HepG2 (cell line): ENCODE results near the gene AREL1. TPM values are rescaled to one million over a fixed set of nuclear protein-coding genes. Genes with fewer than 3 reads are reported as not detected.

Source experiments
- AGO1 ChIP-seq: fragments of 200-400 bp; formaldehyde crosslinking; IDR thresholded peaks from 2 replicates; pipeline ENCODE4 v1.6.1; 2017; ENCODE audit warnings: mild to moderate bottlenecking, low read depth, low read length, moderate library complexity; ENCODE audit not compliant: poor library complexity, severe bottlenecking
- CCDC6 ChIP-seq: sonication (generic); formaldehyde crosslinking; IDR thresholded peaks from 2 replicates; pipeline ENCODE4 v1.8.1; 2022; ENCODE audit warnings: mild to moderate bottlenecking, missing genetic modification reagents, moderate library complexity
- GABPB1 ChIP-seq: IDR thresholded peaks from 2 replicates; pipeline ENCODE4 v1.6.1; 2016; ENCODE audit warnings: mild to moderate bottlenecking, missing genetic modification reagents, moderate library complexity, missing compliant biosample characterization
- HDAC1 ChIP-seq: sonication (generic); formaldehyde crosslinking; IDR thresholded peaks from 2 replicates; pipeline ENCODE4 v1.5.1; 2020; ENCODE audit warnings: mild to moderate bottlenecking, missing genetic modification reagents
- MTF2 ChIP-seq: sonication (generic); formaldehyde crosslinking; IDR thresholded peaks from 2 replicates; pipeline ENCODE4 v1.5.0; 2020; ENCODE audit warnings: missing genetic modification reagents, borderline replicate concordance
- POGZ ChIP-seq: sonication (generic); formaldehyde crosslinking; IDR thresholded peaks from 2 replicates; pipeline ENCODE4 v1.4.0; 2020; ENCODE audit warnings: mild to moderate bottlenecking, missing genetic modification reagents
- SALL1 ChIP-seq: sonication (generic); formaldehyde crosslinking; IDR thresholded peaks from 2 replicates; pipeline ENCODE4 v1.8.0; 2022; ENCODE audit warnings: mild to moderate bottlenecking, missing genetic modification reagents
- SATB2 ChIP-seq: sonication (generic); formaldehyde crosslinking; IDR thresholded peaks from 2 replicates; pipeline ENCODE4 v1.5.0; 2020; ENCODE audit warnings: missing genetic modification reagents
- TGIF2 ChIP-seq: IDR thresholded peaks from 2 replicates; pipeline ENCODE4 v1.6.1; 2016; ENCODE audit warnings: control low read depth, missing compliant biosample characterization
- YEATS4 ChIP-seq: sonication (generic); formaldehyde crosslinking; IDR thresholded peaks from 2 replicates; pipeline ENCODE4 v1.4.0; 2020; ENCODE audit warnings: missing genetic modification reagents, borderline replicate concordance
- ZMYM4 ChIP-seq: sonication (generic); formaldehyde crosslinking; IDR thresholded peaks from 2 replicates; pipeline ENCODE4 v1.8.1; 2023; ENCODE audit warnings: mild to moderate bottlenecking, missing genetic modification reagents
- ZNF543 ChIP-seq: sonication (generic); formaldehyde crosslinking; IDR thresholded peaks from 2 replicates; pipeline ENCODE4 v1.4.0; 2020; ENCODE audit warnings: mild to moderate bottlenecking, missing genetic modification reagents
- polyA plus RNA-seq, 8 experiments: library from polyadenylated mRNA; depleted of rRNA in 3 of 8; stranded (reverse) in 7 of 8; unstranded in 1 of 8; fragments of >200 nt; fragmentation: Illumina TruSeq in 4 of 8; extraction: Trizol in 4 of 8; gene quantifications; 2 replicates each; pipeline versions ENCODE4 v1.2.1 to v1.2.3, GENCODE V29; 2011 to 2016; ENCODE audit warnings: low read depth in 4 of 8, missing spikeins in 1 of 8, mixed read lengths in 1 of 8; ENCODE audit not compliant: insufficient read depth in 1 of 8
- total RNA-seq, 5 experiments: library from RNA; depleted of rRNA; stranded (reverse); fragments of >200 nt; fragmentation: Illumina TruSeq; extraction: Trizol; gene quantifications; 2 replicates each; pipeline ENCODE4 v1.2.3, GENCODE V29; 2016; ENCODE audit warnings: low read depth in 1 of 5
- TF ChIP-seq, protein P1 (sequence below): sonication (generic); formaldehyde crosslinking; IDR thresholded peaks from 2 replicates; pipeline ENCODE4 v1.5.1; 2020; ENCODE audit warnings: mild to moderate bottlenecking, missing genetic modification reagents, borderline replicate concordance
- TF ChIP-seq, protein P2 (sequence below): sonication (generic); formaldehyde crosslinking; IDR thresholded peaks from 2 replicates; pipeline ENCODE4 v1.5.0; 2020; ENCODE audit warnings: missing genetic modification reagents
- TF ChIP-seq, protein P3 (sequence below): sonication (generic); formaldehyde crosslinking; IDR thresholded peaks from 2 replicates; pipeline ENCODE4 v1.8.1; 2023; ENCODE audit warnings: mild to moderate bottlenecking, moderate library complexity, missing genetic modification reagents
- TF ChIP-seq, protein P4 (sequence below): sonication (generic); formaldehyde crosslinking; IDR thresholded peaks from 2 replicates; pipeline ENCODE4 v1.4.0; 2020; ENCODE audit warnings: missing genetic modification reagents
- TF ChIP-seq, protein P5 (sequence below): IDR thresholded peaks from 2 replicates; pipeline ENCODE4 v1.6.1; 2016; ENCODE audit warnings: control low read depth

AREL1 gene
- total and polyA plus RNA-seq, 2 of the 13 experiments (the other 11 are each of a cell fraction or from before 2014, with no cell fraction given): 21.3 to 25.4 TPM

DNA sequence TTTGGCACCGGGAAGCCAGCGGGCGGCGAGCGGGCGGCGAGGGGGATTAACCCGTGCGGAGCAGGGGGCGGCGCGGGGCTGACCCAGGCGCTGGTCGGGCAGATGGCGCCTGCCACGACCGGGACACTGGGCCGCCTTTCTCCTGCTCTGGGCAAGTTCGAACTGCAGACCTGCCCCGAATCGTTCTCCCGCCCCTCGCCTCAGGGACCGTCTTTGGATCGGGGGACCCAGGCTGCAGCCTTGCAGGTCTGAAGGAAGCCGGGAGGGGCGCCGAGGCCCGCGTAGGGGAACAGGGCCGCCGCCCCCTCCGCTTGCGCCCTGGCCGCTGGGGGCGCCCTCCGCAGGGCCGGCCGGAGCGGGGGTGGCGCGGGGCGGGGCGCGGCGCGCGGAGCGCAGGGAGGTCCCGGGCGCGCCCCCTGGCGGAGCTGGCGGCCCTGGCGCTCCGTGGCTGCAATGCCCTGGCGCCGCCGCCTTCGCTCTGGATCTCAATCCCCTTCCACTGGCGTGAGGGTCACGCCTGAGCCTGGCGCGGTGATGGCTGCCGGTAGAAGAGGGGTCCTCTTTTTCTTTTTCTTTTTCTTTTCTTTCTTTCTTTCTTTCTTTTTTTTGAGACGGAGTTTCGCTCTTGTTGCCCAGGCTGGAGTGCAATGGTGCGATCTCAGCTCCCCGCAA, 100.4 kb downstream of the AREL1 start (continued):
- TF ChIP-seq, protein P1, sequence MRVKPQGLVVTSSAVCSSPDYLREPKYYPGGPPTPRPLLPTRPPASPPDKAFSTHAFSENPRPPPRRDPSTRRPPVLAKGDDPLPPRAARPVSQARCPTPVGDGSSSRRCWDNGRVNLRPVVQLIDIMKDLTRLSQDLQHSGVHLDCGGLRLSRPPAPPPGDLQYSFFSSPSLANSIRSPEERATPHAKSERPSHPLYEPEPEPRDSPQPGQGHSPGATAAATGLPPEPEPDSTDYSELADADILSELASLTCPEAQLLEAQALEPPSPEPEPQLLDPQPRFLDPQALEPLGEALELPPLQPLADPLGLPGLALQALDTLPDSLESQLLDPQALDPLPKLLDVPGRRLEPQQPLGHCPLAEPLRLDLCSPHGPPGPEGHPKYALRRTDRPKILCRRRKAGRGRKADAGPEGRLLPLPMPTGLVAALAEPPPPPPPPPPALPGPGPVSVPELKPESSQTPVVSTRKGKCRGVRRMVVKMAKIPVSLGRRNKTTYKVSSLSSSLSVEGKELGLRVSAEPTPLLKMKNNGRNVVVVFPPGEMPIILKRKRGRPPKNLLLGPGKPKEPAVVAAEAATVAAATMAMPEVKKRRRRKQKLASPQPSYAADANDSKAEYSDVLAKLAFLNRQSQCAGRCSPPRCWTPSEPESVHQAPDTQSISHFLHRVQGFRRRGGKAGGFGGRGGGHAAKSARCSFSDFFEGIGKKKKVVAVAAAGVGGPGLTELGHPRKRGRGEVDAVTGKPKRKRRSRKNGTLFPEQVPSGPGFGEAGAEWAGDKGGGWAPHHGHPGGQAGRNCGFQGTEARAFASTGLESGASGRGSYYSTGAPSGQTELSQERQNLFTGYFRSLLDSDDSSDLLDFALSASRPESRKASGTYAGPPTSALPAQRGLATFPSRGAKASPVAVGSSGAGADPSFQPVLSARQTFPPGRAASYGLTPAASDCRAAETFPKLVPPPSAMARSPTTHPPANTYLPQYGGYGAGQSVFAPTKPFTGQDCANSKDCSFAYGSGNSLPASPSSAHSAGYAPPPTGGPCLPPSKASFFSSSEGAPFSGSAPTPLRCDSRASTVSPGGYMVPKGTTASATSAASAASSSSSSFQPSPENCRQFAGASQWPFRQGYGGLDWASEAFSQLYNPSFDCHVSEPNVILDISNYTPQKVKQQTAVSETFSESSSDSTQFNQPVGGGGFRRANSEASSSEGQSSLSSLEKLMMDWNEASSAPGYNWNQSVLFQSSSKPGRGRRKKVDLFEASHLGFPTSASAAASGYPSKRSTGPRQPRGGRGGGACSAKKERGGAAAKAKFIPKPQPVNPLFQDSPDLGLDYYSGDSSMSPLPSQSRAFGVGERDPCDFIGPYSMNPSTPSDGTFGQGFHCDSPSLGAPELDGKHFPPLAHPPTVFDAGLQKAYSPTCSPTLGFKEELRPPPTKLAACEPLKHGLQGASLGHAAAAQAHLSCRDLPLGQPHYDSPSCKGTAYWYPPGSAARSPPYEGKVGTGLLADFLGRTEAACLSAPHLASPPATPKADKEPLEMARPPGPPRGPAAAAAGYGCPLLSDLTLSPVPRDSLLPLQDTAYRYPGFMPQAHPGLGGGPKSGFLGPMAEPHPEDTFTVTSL (CRISPR knock-in tag): no peak
- TF ChIP-seq AGO1 (no peak), TGIF2 (0 out of 2 replicates have a peak, but pooled peaks have one; percentile 35), ZNF543 (CRISPR knock-in tag) (no peak; the same call in 1 of the 2 replicates), GABPB1 (CRISPR knock-in tag) (0 out of 2 replicates have a peak, but pooled peaks have one; percentile 17), MTF2 (CRISPR knock-in tag) (0 out of 2 replicates have a peak, but pooled peaks have one; percentile 14), YEATS4 (CRISPR knock-in tag) (0 out of 2 replicates have a peak, but pooled peaks have one; percentile 17), CCDC6 (CRISPR knock-in tag) (no peak), SALL1 (CRISPR knock-in tag) (peak; percentile 53), SATB2 (CRISPR knock-in tag) (0 out of 2 replicates have a peak, but pooled peaks have one; percentile 4), HDAC1 (CRISPR knock-in tag) (0 out of 2 replicates have a peak, but pooled peaks have one; percentile 3), ZMYM4 (CRISPR knock-in tag) (peak; percentile 34; the same call in 1 of the 2 replicates), POGZ (CRISPR knock-in tag) (0 out of 2 replicates have a peak, but pooled peaks have one; percentile 24)
- TF ChIP-seq, protein P2, sequence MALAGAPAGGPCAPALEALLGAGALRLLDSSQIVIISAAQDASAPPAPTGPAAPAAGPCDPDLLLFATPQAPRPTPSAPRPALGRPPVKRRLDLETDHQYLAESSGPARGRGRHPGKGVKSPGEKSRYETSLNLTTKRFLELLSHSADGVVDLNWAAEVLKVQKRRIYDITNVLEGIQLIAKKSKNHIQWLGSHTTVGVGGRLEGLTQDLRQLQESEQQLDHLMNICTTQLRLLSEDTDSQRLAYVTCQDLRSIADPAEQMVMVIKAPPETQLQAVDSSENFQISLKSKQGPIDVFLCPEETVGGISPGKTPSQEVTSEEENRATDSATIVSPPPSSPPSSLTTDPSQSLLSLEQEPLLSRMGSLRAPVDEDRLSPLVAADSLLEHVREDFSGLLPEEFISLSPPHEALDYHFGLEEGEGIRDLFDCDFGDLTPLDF (CRISPR knock-in tag): 0 out of 2 replicates have a peak, but pooled peaks have one; percentile 30
- TF ChIP-seq, protein P3, sequence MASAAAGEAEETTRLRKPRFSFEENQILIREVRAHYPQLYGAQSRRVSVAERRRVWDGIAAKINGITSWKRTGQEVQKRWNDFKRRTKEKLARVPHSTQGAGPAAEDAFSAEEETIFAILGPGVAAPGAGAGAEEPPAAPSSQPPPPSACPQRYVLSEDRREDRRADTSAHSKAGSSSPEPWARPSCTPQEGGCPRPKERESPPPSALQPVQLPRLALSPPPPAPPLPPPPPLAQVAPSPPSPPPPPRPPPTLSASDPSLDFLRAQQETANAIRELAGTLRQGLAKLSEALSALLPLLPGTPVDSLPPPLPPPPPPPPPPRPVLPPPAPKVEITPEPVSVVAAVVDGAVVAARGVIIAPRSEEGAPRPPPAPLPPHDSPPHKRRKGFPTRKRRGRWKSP (CRISPR knock-in tag): 0 out of 2 replicates have a peak, but pooled peaks have one; percentile 16
- TF ChIP-seq, protein P4, sequence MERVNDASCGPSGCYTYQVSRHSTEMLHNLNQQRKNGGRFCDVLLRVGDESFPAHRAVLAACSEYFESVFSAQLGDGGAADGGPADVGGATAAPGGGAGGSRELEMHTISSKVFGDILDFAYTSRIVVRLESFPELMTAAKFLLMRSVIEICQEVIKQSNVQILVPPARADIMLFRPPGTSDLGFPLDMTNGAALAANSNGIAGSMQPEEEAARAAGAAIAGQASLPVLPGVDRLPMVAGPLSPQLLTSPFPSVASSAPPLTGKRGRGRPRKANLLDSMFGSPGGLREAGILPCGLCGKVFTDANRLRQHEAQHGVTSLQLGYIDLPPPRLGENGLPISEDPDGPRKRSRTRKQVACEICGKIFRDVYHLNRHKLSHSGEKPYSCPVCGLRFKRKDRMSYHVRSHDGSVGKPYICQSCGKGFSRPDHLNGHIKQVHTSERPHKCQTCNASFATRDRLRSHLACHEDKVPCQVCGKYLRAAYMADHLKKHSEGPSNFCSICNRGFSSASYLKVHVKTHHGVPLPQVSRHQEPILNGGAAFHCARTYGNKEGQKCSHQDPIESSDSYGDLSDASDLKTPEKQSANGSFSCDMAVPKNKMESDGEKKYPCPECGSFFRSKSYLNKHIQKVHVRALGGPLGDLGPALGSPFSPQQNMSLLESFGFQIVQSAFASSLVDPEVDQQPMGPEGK (CRISPR knock-in tag): peak; percentile 89
- TF ChIP-seq, protein P5, sequence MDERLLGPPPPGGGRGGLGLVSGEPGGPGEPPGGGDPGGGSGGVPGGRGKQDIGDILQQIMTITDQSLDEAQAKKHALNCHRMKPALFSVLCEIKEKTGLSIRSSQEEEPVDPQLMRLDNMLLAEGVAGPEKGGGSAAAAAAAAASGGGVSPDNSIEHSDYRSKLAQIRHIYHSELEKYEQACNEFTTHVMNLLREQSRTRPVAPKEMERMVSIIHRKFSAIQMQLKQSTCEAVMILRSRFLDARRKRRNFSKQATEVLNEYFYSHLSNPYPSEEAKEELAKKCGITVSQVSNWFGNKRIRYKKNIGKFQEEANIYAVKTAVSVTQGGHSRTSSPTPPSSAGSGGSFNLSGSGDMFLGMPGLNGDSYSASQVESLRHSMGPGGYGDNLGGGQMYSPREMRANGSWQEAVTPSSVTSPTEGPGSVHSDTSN (CRISPR knock-in tag): no peak
